OCI-LY7 (cell line): Measurements from ENCODE around the gene HMCN1. TPM values are rescaled to one million over a fixed set of nuclear protein-coding genes. Genes with fewer than 3 reads are reported as not detected.

ENCODE experiments used
- BruUV-seq: library from RNA; stranded (reverse); fragments of 400-500 nt; replicated peaks from 2 replicates; lab custom pipeline; 2021; lab: Mats Ljungman, UMichigan
- CTCF ChIA-PET: fragments of 300-600 bp; sonication (Branson Sonifier 250); formaldehyde crosslinking; loops from one replicate; lab custom pipeline; 2022; ENCODE audit warnings: antibody characterized with exemption; ENCODE audit not compliant: unreplicated experiment; lab: Charles Lee
- POLR2A ChIA-PET: fragments of 300-600 bp; sonication (Branson Sonifier 250); formaldehyde crosslinking; loops from one replicate; lab custom pipeline; 2022; ENCODE audit warnings: antibody characterized with exemption; lab: Charles Lee
- DNase-seq: peaks from one replicate; pipeline ENCODE4 v3.0.0-alpha.2; 2015; ENCODE audit warnings: low spot score
- H2AFZ ChIP-seq: fragments of 200-600 bp; sonication (generic), shearing (Covaris generic); 2 replicates; pipeline ENCODE4 v1.6.1; 2014; ENCODE audit warnings: mild to moderate bottlenecking, antibody characterized with exemption, low read length, moderate library complexity
- H3K27ac ChIP-seq: fragments of 200-600 bp; sonication (generic); 2 replicates; pipeline ENCODE4 v1.5.1; 2014; ENCODE audit warnings: mixed run types, low read depth, mild to moderate bottlenecking, moderate library complexity, low read length, inconsistent platforms; ENCODE audit not compliant: poor library complexity, severe bottlenecking
- H3K36me3 ChIP-seq: fragments of 200-600 bp; sonication (generic); 2 replicates; pipeline ENCODE4 v1.6.1; 2014; ENCODE audit warnings: mild to moderate bottlenecking, antibody characterized with exemption, low read length, moderate library complexity, mixed read lengths; ENCODE audit not compliant: insufficient read depth
- H3K4me1 ChIP-seq: fragments of 200-600 bp; sonication (generic); 2 replicates; pipeline ENCODE4 v1.5.1; 2014; ENCODE audit warnings: mild to moderate bottlenecking, low read length; ENCODE audit not compliant: insufficient read depth, poor library complexity, severe bottlenecking
- H3K4me2 ChIP-seq: fragments of 200-600 bp; sonication (generic); 2 replicates; pipeline ENCODE4 v1.6.1; 2014; ENCODE audit warnings: mild to moderate bottlenecking, low read length
- H3K4me3 ChIP-seq: fragments of 200-600 bp; sonication (generic); 2 replicates; pipeline ENCODE4 v1.5.1; 2014; ENCODE audit warnings: mild to moderate bottlenecking, low read depth, low read length; ENCODE audit not compliant: poor library complexity, severe bottlenecking
- H3K79me2 ChIP-seq: fragments of 200-600 bp; sonication (generic); 2 replicates; pipeline ENCODE4 v1.6.1; 2016; ENCODE audit warnings: low read depth, mild to moderate bottlenecking, low read length, moderate library complexity, mixed read lengths; ENCODE audit not compliant: insufficient read depth
- H3K9me2 ChIP-seq: fragments of 200-600 bp; sonication (generic); 2 replicates; pipeline ENCODE4 v1.6.1; 2016; ENCODE audit warnings: mild to moderate bottlenecking, low read length, mixed read lengths; ENCODE audit not compliant: insufficient read depth
- H3K9me3 ChIP-seq: fragments of 200-600 bp; sonication (generic); 2 replicates; pipeline ENCODE4 v1.6.1; 2014; ENCODE audit warnings: mild to moderate bottlenecking, mixed run types, low read length, mixed read lengths
- H4K20me1 ChIP-seq: fragments of 200-600 bp; sonication (generic); 2 replicates; pipeline ENCODE4 v1.6.1; 2014; ENCODE audit warnings: mild to moderate bottlenecking, antibody characterized with exemption, low read length, moderate library complexity, mixed read lengths; ENCODE audit not compliant: insufficient read depth
- CTCF ChIP-seq: fragments of 200-600 bp; sonication (generic); conservative IDR thresholded peaks from 2 replicates; pipeline ENCODE4 v1.5.1; 2014; ENCODE audit warnings: mild to moderate bottlenecking, antibody characterized with exemption, low read length, moderate library complexity, mixed read lengths
- EZH2phosphoT487 ChIP-seq: fragments of 200-600 bp; sonication (generic); IDR thresholded peaks from 2 replicates; pipeline ENCODE4 v1.6.1; 2018; ENCODE audit warnings: low read depth, borderline replicate concordance, mild to moderate bottlenecking, mixed run types, antibody characterized with exemption, low read length, moderate library complexity, mixed read lengths
- intact Hi-C: fragments of 100-400 bp; cut with micrococcal nuclease; formaldehyde crosslinking; loops from one replicate; pipeline ENCODE4 v1.10.0; 2022; ENCODE audit not compliant: unreplicated experiment
- total RNA-seq, 2 experiments: library from RNA; depleted of rRNA in 1 of 2; stranded (reverse); fragments of >200 nt in 1 of 2; shearing (Covaris generic) in 1 of 2; gene quantifications; 2 replicates each; pipeline ENCODE4 v1.2.3, GENCODE V29; 2014 to 2022

Gene HMCN1
- total RNA-seq, 2 experiments from 2014 or later, result 0.02 TPM; not detected in 1

- intact Hi-C loops, result no loop called here
- no peak overlapping the region for H3K27ac ChIP-seq
- TF ChIP-seq EZH2phosphoT487 (no peak), CTCF (no peak)
- no peaks in the 10 kb centered on the region for H3K9me2 ChIP-seq
- POLR2A ChIA-PET, result no interaction called here
- no TSS peak for BruUV-seq
- no peaks in the 10 kb centered on the region for H3K9me3 ChIP-seq
- H4K20me1 ChIP-seq, result no peaks in the 10 kb centered on the region
- H3K36me3 ChIP-seq, result no peaks in the 10 kb centered on the region
- CTCF ChIA-PET, result no interaction called here
- no peaks in the 10 kb centered on the region for H3K4me1 ChIP-seq
- no peaks in the 10 kb centered on the region for H3K79me2 ChIP-seq
- H2AFZ ChIP-seq, result no peak overlapping the region
- H3K4me2 ChIP-seq, result no peak overlapping the region
- no peak overlapping the region for H3K4me3 ChIP-seq
- DNase-seq, result no peak
Observed at GRCh38 chr1:185745165-185745564, 11.0 kb downstream of the HMCN1 start.

GRCh38 chr1:185759061-185759460 is 24.9 kb downstream of the HMCN1 start:
- Histone ChIP-seq H3K4me3 (no peak overlapping the region), H3K79me2 (no peaks in the 10 kb centered on the region), H3K9me3 (no peaks in the 10 kb centered on the region), H3K4me2 (no peak overlapping the region), H3K9me2 (no peaks in the 10 kb centered on the region), H4K20me1 (no peaks in the 10 kb centered on the region), H3K36me3 (no peaks in the 10 kb centered on the region), H3K27ac (no peak overlapping the region), H3K4me1 (no peaks in the 10 kb centered on the region), H2AFZ (no peak overlapping the region)
- BruUV-seq, result no TSS peak
- TF ChIP-seq EZH2phosphoT487 (no peak), CTCF (no peak)
- intact Hi-C loops, result no loop called here
- CTCF ChIA-PET, result no interaction called here
- DNase-seq, result no peak
- POLR2A ChIA-PET, result no interaction called here

GRCh38 chr1:185761841-185762240 is 27.6 kb downstream of the HMCN1 start:
- H3K9me3 ChIP-seq, result no peaks in the 10 kb centered on the region
- H3K4me2 ChIP-seq, result no peak overlapping the region
- CTCF ChIA-PET, result no interaction called here
- no peaks in the 10 kb centered on the region for H3K4me1 ChIP-seq
- no peak for TF ChIP-seq EZH2phosphoT487
- no peaks in the 10 kb centered on the region for H3K79me2 ChIP-seq
- no peaks in the 10 kb centered on the region for H3K36me3 ChIP-seq
- H3K4me3 ChIP-seq, result no peak overlapping the region
- POLR2A ChIA-PET, result no interaction called here
- BruUV-seq, result no TSS peak
- intact Hi-C loops, result no loop called here
- DNase-seq, result no peak
- H3K9me2 ChIP-seq, result no peaks in the 10 kb centered on the region
- no peak overlapping the region for H2AFZ ChIP-seq
- H3K27ac ChIP-seq, result no peak overlapping the region
- no peaks in the 10 kb centered on the region for H4K20me1 ChIP-seq
